Fibroblast of villous mesenchyme (primary cell): ENCODE data around the gene UNC93B1. TPM values are rescaled to one million over a fixed set of nuclear protein-coding genes. Genes with fewer than 3 reads are reported as not detected.
"Not testable (repeated sequence)": the region's sequence is repeated elsewhere in the genome, so short reads cannot be mapped to it uniquely, and the experiment has no call there.

ENCODE experiments used
- DNase-seq: peaks from one replicate; pipeline ENCODE4 v3.0.0-alpha.2; 2010; ENCODE audit warnings: low read depth
- H3K4me3 ChIP-seq: 2 replicates; pipeline ENCODE4 v1.5.1; 2011; ENCODE audit warnings: low read depth, mild to moderate bottlenecking, low read length
- CTCF ChIP-seq: IDR thresholded peaks from 2 replicates; pipeline ENCODE4 v1.5.1; 2012; ENCODE audit warnings: low read depth, mild to moderate bottlenecking, low read length; ENCODE audit not compliant: insufficient read depth
- total RNA-seq: library from RNA; depleted of rRNA; stranded (reverse); fragments of >200 nt; gene quantifications from 2 replicates; pipeline ENCODE4 v1.2.3, GENCODE V29; 2012

UNC93B1 gene
- total RNA-seq, 1 donor = 14.7 TPM

DNA sequence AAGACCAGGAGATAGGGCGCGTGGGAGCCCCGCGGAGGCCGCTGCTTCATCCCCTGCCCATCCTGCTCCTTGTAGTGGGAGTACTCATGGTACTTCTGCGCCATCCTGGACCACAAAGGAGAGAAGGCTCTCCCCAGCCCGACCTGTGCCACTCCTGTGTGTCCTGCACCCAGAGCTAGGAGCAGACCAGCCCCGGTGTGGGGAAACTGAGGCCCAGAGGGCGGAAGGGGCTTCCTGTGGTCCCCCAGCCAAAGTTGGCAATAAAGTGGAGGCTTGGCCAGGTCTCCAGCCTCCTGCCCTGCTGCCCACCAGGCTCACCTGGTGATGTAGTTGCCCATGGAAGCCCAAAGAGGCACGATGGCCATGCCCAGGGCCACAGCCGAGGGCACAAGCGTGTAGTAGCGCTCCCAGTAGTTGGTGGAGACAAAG lies 4.7 kb downstream of the UNC93B1 start:
- no peak for DNase-seq
- TF ChIP-seq CTCF = no peak
- no peak overlapping the region for H3K4me3 ChIP-seq

GRCh38 chr11:67998150-67999045 lies 5.5 kb downstream of the UNC93B1 start:
- TF ChIP-seq CTCF = no peak
- no peak for DNase-seq
- H3K4me3 ChIP-seq = no peak overlapping the region

DNA sequence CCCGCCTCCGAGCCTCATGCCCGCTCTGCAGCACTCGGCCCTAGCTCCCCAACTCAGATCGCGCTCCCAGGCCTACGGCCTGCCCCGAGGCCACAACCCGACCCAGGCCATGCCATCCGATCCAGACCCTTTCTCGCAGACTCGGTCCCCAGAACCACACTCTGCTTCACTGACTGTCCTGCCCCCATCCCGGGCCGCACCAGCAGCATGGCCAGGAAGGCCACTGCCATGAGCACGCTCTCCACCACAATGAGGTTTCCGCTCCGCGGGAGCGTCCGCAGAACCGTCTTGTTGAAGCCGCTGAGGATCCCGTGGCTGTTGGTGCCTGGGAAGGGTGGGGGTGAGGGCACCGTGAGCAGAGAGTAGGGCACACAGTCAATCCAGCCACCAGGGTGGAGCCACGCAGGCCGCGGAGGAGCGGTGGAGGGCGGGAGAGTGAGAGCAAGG lies 6.4 kb downstream of the UNC93B1 start:
- H3K4me3 ChIP-seq = no peak overlapping the region
- no peak for DNase-seq
- TF ChIP-seq CTCF = no peak

GRCh38 chr11:67996622-67997474 lies 7.0 kb downstream of the UNC93B1 start:
- peak overlapping the region; percentile 7 for H3K4me3 ChIP-seq
- peak; percentile 36 for DNase-seq
- no peak for TF ChIP-seq CTCF

GRCh38 chr11:67996051-67996450 lies 7.8 kb downstream of the UNC93B1 start:
- H3K4me3 ChIP-seq = no peak overlapping the region
- TF ChIP-seq CTCF = no peak
- no peak for DNase-seq

DNA sequence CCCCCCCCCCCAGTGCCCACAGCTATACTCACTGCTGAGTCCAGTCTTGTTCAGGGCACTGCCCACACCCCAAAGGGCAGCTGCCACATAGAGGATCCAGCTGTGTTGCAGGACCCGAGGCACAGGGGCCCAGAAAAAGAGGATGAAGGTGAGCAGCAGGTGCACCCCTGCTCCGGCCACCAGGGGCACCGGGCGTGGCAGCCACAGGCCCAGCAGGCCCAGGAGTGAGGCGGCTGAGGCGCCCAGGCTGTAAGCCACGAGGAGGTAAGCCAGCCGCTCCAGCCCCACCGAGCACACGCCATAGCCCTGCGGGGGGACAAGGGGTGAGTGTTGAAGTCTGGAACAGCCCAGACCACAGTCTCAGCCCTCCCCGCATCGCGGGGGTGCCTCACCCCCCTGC lies 8.3 kb downstream of the UNC93B1 start:
- not testable (repeated sequence) for DNase-seq, H3K4me3 ChIP-seq

GRCh38 chr11:67995129-67995528 lies 8.8 kb downstream of the UNC93B1 start:
- not testable (repeated sequence) for DNase-seq, H3K4me3 ChIP-seq

DNA sequence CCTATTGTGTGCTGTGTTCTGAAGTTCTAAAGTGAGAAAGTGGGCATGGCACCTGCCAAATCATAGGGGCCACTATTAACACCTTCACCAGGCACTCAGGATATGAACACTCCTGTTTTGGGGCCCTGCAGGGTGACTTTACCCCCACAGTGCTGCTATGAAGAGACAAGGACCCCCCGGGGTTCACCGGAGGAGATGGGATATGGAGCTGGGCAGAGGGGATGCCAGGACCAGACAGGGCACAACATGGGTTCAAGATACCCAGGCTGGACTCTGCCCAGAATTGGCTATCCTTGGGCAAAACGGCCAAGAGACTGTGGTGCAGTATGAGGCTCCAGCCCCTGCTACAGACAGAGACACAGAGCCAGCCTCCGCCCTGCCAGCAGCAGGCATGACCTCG lies 9.5 kb downstream of the UNC93B1 start:
- H3K4me3 ChIP-seq, DNase-seq: not testable (repeated sequence)
